K562 (cell line): ENCODE measurements around the gene B3GAT3. TPM values are rescaled to one million over a fixed set of nuclear protein-coding genes. Genes with fewer than 3 reads are reported as not detected.

Source experiments
- ATAC-seq: fragments of 200-7000 bp; cut with Tn5 transposase; 3 replicates; pipeline ENCODE4 v1.9.1; 2020; ENCODE audit warnings: moderate library complexity
- BruUV-seq: library from RNA; stranded (reverse); fragments of 400-500 nt; replicated peaks from 2 replicates; lab custom pipeline; 2021; lab: Mats Ljungman, UMichigan
- CTCF ChIA-PET: fragments of 300-600 bp; formaldehyde crosslinking; extraction: SDS; loops from one replicate; lab custom pipeline; 2021; ENCODE audit warnings: low intra/inter-chr PET ratio; lab: Yijun Ruan, JAX
- POLR2A ChIA-PET: fragments of 300-600, 350-650 bp; sonication (Branson Sonifier 250); formaldehyde crosslinking; extraction: SDS; loops from one replicate; lab custom pipeline; 2021; ENCODE audit warnings: antibody characterized with exemption, inconsistent platforms; lab: Yijun Ruan, JAX
- DNase-seq, 4 experiments: peaks; one replicate each; pipeline versions ENCODE4 v3.0.0 to v3.0.0-alpha.2; 2011 to 2018; ENCODE audit warnings: low spot score in 3 of 4, mixed read lengths in 3 of 4; ENCODE audit errors: extremely low read depth in 1 of 4
- FAIRE-seq: peaks from 2 replicates; lab custom pipeline; 2011; peaks lifted over from hg19 to GRCh38; lab: Jason Lieb, UNC
- H2AFZ ChIP-seq: 2 replicates; pipeline ENCODE4 v1.6.0; 2011; ENCODE audit warnings: low read depth, low read length, control low read depth, inconsistent platforms
- H3K27ac ChIP-seq: fragments of 200-600 bp; 3 replicates; pipeline ENCODE4 v1.8.0; 2011; ENCODE audit warnings: low read depth, mild to moderate bottlenecking, control low read depth, inconsistent platforms, low read length, moderate library complexity, mixed read lengths; ENCODE audit errors: extremely low read depth
- H3K27me3 ChIP-seq, 2 experiments: fragments of 300-600 bp in 1 of 2; 2 replicates in 1 of 2; 3 replicates in 1 of 2; pipeline versions ENCODE4 v1.6.0 to v1.8.0; 2011; ENCODE audit warnings: inconsistent platforms in 2 of 2, low read length in 2 of 2, mild to moderate bottlenecking in 1 of 2, mixed read lengths in 1 of 2, moderate library complexity in 1 of 2; ENCODE audit not compliant: control insufficient read depth in 2 of 2, insufficient read depth in 2 of 2
- H3K36me3 ChIP-seq: fragments of 300-600 bp; 3 replicates; pipeline ENCODE4 v1.8.0; 2011; ENCODE audit warnings: mild to moderate bottlenecking, low read length, inconsistent platforms; ENCODE audit not compliant: control insufficient read depth, insufficient read depth
- H3K4me1 ChIP-seq, 2 experiments: fragments of 200-600 bp in 1 of 2; replicated peaks in 1 of 2; 2 replicates in 1 of 2; 3 replicates in 1 of 2; pipeline versions ENCODE4 v1.5.1 to v1.8.0; 2011; ENCODE audit warnings: inconsistent platforms in 2 of 2, low read length in 2 of 2, mild to moderate bottlenecking in 1 of 2, mixed read lengths in 1 of 2, moderate library complexity in 1 of 2; ENCODE audit not compliant: control insufficient read depth in 2 of 2, insufficient read depth in 2 of 2
- H3K4me2 ChIP-seq: 2 replicates; pipeline ENCODE4 v1.6.1; 2011; ENCODE audit warnings: low read length, control low read depth, inconsistent platforms, mixed read lengths; ENCODE audit not compliant: insufficient read depth
- H3K4me3 ChIP-seq: fragments of 200-600 bp; sonication (generic), shearing (Covaris generic); 2 replicates; pipeline ENCODE4 v1.5.1; 2016; ENCODE audit warnings: control low read depth, inconsistent platforms
- H3K79me2 ChIP-seq: fragments of 200-600 bp; 3 replicates; pipeline ENCODE4 v1.8.0; 2011; ENCODE audit warnings: low read length, inconsistent platforms; ENCODE audit not compliant: control insufficient read depth, insufficient read depth
- H3K9ac ChIP-seq, 2 experiments: 2 replicates each; pipeline versions ENCODE4 v1.6.0 to v1.6.1; 2011; ENCODE audit warnings: low read depth in 2 of 2, low read length in 2 of 2, control low read depth in 1 of 2, inconsistent platforms in 1 of 2, mild to moderate bottlenecking in 1 of 2, mixed read lengths in 1 of 2; ENCODE audit not compliant: insufficient read depth in 1 of 2
- H3K9me1 ChIP-seq: one replicate; pipeline ENCODE4 v1.6.0; 2011; ENCODE audit warnings: inconsistent platforms, mild to moderate bottlenecking, low read length, moderate library complexity; ENCODE audit not compliant: control insufficient read depth, insufficient read depth
- H3K9me3 ChIP-seq: replicated peaks from 2 replicates; pipeline ENCODE4 v1.5.1; 2011; ENCODE audit warnings: low read depth, low read length, inconsistent platforms; ENCODE audit not compliant: control insufficient read depth, insufficient read depth
- H4K20me1 ChIP-seq: replicated peaks from 2 replicates; pipeline ENCODE4 v1.6.1; 2011; ENCODE audit warnings: low read length, inconsistent platforms, mixed read lengths; ENCODE audit not compliant: control insufficient read depth, insufficient read depth
- GABPB1 ChIP-seq: sonication (generic); formaldehyde crosslinking; IDR thresholded peaks from 2 replicates; pipeline ENCODE4 v1.8.0; 2022; ENCODE audit warnings: mild to moderate bottlenecking, missing genetic modification reagents
- MYNN ChIP-seq, 2 experiments: sonication (generic); formaldehyde crosslinking in 1 of 2; IDR thresholded peaks; 2 replicates each; pipeline versions ENCODE4 v1.5.0 to v1.6.1; 2016 to 2020; ENCODE audit warnings: antibody characterized with exemption in 1 of 2, missing genetic modification reagents in 1 of 2
- NRF1 ChIP-seq, 2 experiments: fragments of 450-650 bp; IDR thresholded peaks in 1 of 2; conservative IDR thresholded peaks in 1 of 2; 2 replicates each; pipeline ENCODE4 v1.6.1; 2014; ENCODE audit warnings: mild to moderate bottlenecking in 2 of 2
- POLR2AphosphoS2 ChIP-seq: IDR thresholded peaks from 2 replicates; pipeline ENCODE4 v1.6.1; 2012; ENCODE audit warnings: low read length, improper control_type of control experiment
- POLR2G ChIP-seq: fragments of 200-400 bp; formaldehyde crosslinking; IDR thresholded peaks from 2 replicates; pipeline ENCODE4 v1.6.1; 2017; ENCODE audit warnings: low read depth, mild to moderate bottlenecking, antibody characterized with exemption, low read length, moderate library complexity
- SIN3A ChIP-seq, 2 experiments: fragments of 150-350 bp in 1 of 2; IDR thresholded peaks; 2 replicates each; pipeline ENCODE4 v1.6.1; 2011 to 2016; ENCODE audit warnings: borderline replicate concordance in 2 of 2, low read depth in 2 of 2, low read length in 2 of 2, mild to moderate bottlenecking in 2 of 2, moderate library complexity in 2 of 2; ENCODE audit not compliant: control insufficient read depth in 1 of 2
- WGBS: fragments of 100-300 bp; shearing (Covaris generic); methylation state at CpG from one replicate; pipeline ENCODE4 v1.1.6; 2016; ENCODE audit warnings: low coverage, mixed read lengths; ENCODE audit not compliant: insufficient coverage; ENCODE audit errors: missing lambda C conversion rate; 5-methylcytosine and 5-hydroxymethylcytosine counted together
- in situ Hi-C: fragments of 300-500 bp; cut with MboI; formaldehyde crosslinking; loops from 4 replicates; pipeline ENCODE4 v1.15.0; 2018; ENCODE audit warnings: inconsistent platforms, mixed read lengths
- intact Hi-C: fragments of 100-400 bp; cut with micrococcal nuclease; formaldehyde crosslinking; loops from 2 replicates; pipeline ENCODE4 v1.14.2; 2022
- polyA plus RNA-seq, 8 experiments: library from polyadenylated mRNA; depleted of rRNA in 4 of 8; stranded (reverse) in 5 of 8; unstranded in 3 of 8; fragments of >200 nt; fragmentation: Nextera tagmentation in 2 of 8; fragmentation: Illumina TruSeq in 1 of 8; extraction: Ambion mirVana in 2 of 8; extraction: Trizol in 1 of 8; gene quantifications; 2 replicates each; pipeline versions ENCODE4 v1.2.1 to v1.2.3, GENCODE V29; 2011 to 2014; ENCODE audit warnings: inconsistent platforms in 1 of 8, missing spikeins in 1 of 8
- total RNA-seq, 7 experiments: library from RNA; depleted of rRNA in 6 of 7; stranded (reverse); fragments of >200 nt in 6 of 7; fragmentation: Illumina TruSeq in 2 of 7; extraction: Trizol in 2 of 7; gene quantifications; 2 replicates each; pipeline versions ENCODE4 v1.2.1 to v1.2.3, GENCODE V29; 2011 to 2021; ENCODE audit warnings: low replicate concordance in 1 of 7
- TF ChIP-seq, protein P1 (sequence below), 2 experiments: fragments of 450-650 bp; conservative IDR thresholded peaks; 2 replicates each; pipeline ENCODE4 v1.6.1; 2017; ENCODE audit warnings: mild to moderate bottlenecking in 2 of 2, moderate library complexity in 2 of 2
- TF ChIP-seq, protein P2 (sequence below): fragments of 450-650 bp; IDR thresholded peaks from 2 replicates; pipeline ENCODE4 v1.6.1; 2016

The B3GAT3 gene
- total and polyA plus RNA-seq, 9 of the 15 experiments (the other 6 are each of a cell fraction or from before 2014, with no cell fraction given), result 0.30 to 64.0 (median 21.4) TPM

DNA sequence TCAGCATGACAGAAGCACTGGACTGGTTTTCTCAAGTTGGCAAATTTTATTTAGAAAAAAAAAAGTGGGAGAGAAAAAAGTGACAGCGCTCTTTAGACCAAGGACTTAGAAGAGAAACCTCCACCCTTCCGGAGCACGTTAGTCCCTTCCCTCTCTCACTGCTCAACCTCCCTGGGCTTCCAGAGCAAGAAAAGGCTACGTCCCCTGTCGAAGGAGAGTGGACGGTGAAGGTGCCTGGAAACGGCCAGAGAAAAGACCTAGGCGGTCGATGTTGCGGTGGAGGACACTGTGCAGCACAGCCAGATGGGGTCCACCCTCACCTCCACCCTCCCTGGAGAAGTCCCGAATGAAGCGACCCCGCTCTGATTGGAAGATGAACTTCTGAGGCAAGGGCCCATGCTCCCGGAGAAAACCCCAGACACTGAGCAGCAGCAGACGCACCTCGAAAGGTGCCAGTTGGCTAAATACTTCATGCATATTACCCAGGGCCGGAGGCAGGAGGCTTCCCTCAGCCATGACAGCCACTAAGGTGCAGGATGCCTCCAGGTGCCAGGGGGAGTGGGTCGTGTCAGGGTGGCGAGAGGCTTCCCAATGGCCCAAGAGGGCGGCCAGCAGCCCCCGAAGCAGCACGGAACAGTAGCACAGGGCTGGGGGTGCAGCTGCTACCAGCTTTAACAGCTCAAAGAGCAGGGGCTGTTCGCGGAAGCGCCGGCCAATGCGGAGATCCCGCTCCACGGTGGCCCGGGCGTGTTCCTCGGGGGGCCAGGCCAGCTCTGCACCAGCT, 25.2 kb upstream of the B3GAT3 start:
- DNase-seq (peak in 1 of 4 experiments; percentile 21), ATAC-seq (peak; percentile 4), FAIRE-seq (no peak)
- H3K4me3 ChIP-seq, result no peak overlapping the region
- intact Hi-C loops, result loop anchor here (1.0 to 2.0 kb wide), 3 partner anchors 18 to 48 kb away; partner anchors contain the start of genes C11orf98, CSKMT, EML3 and ROM1
- peak overlapping the region; percentile 43 to 85 for H3K9ac ChIP-seq
- ChIA-PET POLR2A (interaction anchor here (0.6 to 4.5 kb wide), 11 partner anchors 8 to 64 kb away, joined by 3 to 83 read pairs (median 5); partner anchors contain the start of genes B3GAT3, C11orf98, CSKMT and MTA2), CTCF (interaction anchor here (0.6 to 1.1 kb wide), 2 partner anchors 34 to 36 kb away, joined by 3 to 4 read pairs; partner anchors contain the start of gene ROM1)
- peaks cover 20% of the 10 kb centered on the region for H4K20me1 ChIP-seq
- in situ Hi-C loops, result no loop called here
- H3K27me3 ChIP-seq, result no peaks in the 10 kb centered on the region
- H3K79me2 ChIP-seq, result peaks cover 66% of the 10 kb centered on the region
- peaks cover 15 to 43% of the 10 kb centered on the region in 2 experiments for H3K4me1 ChIP-seq
- no peak overlapping the region for H2AFZ ChIP-seq
- whole genome bisulfite sequencing, result 60% methylated on average over 28 of the region's 32 CpGs
- peak overlapping the region; percentile 70 for H3K4me2 ChIP-seq
- H3K27ac ChIP-seq, result peak overlapping the region; percentile 55; the same call in 2 of the 3 replicates
- TF ChIP-seq, protein P1, sequence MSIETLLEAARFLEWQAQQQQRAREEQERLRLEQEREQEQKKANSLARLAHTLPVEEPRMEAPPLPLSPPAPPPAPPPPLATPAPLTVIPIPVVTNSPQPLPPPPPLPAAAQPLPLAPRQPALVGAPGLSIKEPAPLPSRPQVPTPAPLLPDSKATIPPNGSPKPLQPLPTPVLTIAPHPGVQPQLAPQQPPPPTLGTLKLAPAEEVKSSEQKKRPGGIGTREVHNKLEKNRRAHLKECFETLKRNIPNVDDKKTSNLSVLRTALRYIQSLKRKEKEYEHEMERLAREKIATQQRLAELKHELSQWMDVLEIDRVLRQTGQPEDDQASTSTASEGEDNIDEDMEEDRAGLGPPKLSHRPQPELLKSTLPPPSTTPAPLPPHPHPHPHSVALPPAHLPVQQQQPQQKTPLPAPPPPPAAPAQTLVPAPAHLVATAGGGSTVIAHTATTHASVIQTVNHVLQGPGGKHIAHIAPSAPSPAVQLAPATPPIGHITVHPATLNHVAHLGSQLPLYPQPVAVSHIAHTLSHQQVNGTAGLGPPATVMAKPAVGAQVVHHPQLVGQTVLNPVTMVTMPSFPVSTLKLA (conservative IDR thresholded peaks at IDR 0.05), result 0 out of 4 replicates have a peak, but pooled peaks of 1 of the 2 experiments have one; percentile 10
- TF ChIP-seq POLR2AphosphoS2, result peak; percentile 35; the same call in 1 of the 2 replicates
- TF ChIP-seq NRF1 (conservative IDR thresholded peaks at IDR 0.05 in 1 of 2, IDR thresholded peaks at IDR 0.05 in 1 of 2), result peak in 1 of 2 experiments; percentile 3; a peak in 1 of 4 replicates
- TF ChIP-seq GABPB1, result no peak
- 0 out of 2 replicates have a peak, but pooled peaks have one; percentile 19 for TF ChIP-seq MYNN (IDR thresholded peaks at IDR 0.05)
- no peak for TF ChIP-seq MYNN (CRISPR knock-in tag; IDR thresholded peaks at IDR 0.05)
- TF ChIP-seq POLR2G, result peak; percentile 67
- TF ChIP-seq, protein P2, sequence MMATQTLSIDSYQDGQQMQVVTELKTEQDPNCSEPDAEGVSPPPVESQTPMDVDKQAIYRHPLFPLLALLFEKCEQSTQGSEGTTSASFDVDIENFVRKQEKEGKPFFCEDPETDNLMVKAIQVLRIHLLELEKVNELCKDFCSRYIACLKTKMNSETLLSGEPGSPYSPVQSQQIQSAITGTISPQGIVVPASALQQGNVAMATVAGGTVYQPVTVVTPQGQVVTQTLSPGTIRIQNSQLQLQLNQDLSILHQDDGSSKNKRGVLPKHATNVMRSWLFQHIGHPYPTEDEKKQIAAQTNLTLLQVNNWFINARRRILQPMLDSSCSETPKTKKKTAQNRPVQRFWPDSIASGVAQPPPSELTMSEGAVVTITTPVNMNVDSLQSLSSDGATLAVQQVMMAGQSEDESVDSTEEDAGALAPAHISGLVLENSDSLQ, result no peak
- TF ChIP-seq SIN3A (IDR thresholded peaks at IDR 0.05; ENCODE audit: borderline replicate concordance in 2 of 2, control insufficient read depth in 1 of 2, low read depth in 2 of 2, low read length in 2 of 2), result peak in 1 of 2 experiments; percentile 13; a peak in 1 of 4 replicates
- no TSS peak for BruUV-seq
- H3K9me1 ChIP-seq, result no peaks in the 10 kb centered on the region
- H3K36me3 ChIP-seq, result peaks cover 71% of the 10 kb centered on the region
- H3K9me3 ChIP-seq, result no peaks in the 10 kb centered on the region
